KMS-11 (cell line): ENCODE measurements around the gene DSCAM.

ENCODE experiments used
- H2AFZ ChIP-seq: fragments of 200-600 bp; sonication (generic); 2 replicates; pipeline ENCODE4 v1.6.1; 2016; ENCODE audit warnings: antibody characterized with exemption, mixed run types, low read depth
- H3K27ac ChIP-seq: fragments of 200-600 bp; sonication (generic); 2 replicates; pipeline ENCODE4 v1.6.1; 2016; ENCODE audit warnings: mild to moderate bottlenecking, mixed run types
- H3K27me3 ChIP-seq: fragments of 200-600 bp; sonication (generic); 2 replicates; pipeline ENCODE4 v1.6.1; 2017; ENCODE audit warnings: mild to moderate bottlenecking, low read depth, mixed run types, moderate library complexity; ENCODE audit not compliant: insufficient read depth
- H3K36me3 ChIP-seq: fragments of 200-600 bp; sonication (generic); 2 replicates; pipeline ENCODE4 v1.6.1; 2017; ENCODE audit warnings: mild to moderate bottlenecking, mixed run types; ENCODE audit not compliant: insufficient read depth
- H3K4me1 ChIP-seq: fragments of 200-600 bp; sonication (generic); 2 replicates; pipeline ENCODE4 v1.6.1; 2016; ENCODE audit warnings: mild to moderate bottlenecking, low read depth, mixed run types; ENCODE audit not compliant: poor library complexity, severe bottlenecking
- H3K4me2 ChIP-seq: fragments of 200-600 bp; sonication (generic); 2 replicates; pipeline ENCODE4 v1.7.0; 2016; ENCODE audit warnings: mild to moderate bottlenecking, mixed run types
- H3K4me3 ChIP-seq: fragments of 200-600 bp; sonication (generic); IDR thresholded peaks from 2 replicates; pipeline ENCODE4 v1.6.1; 2017; ENCODE audit warnings: low read depth, low read length, mixed read lengths; ENCODE audit not compliant: insufficient read depth
- H3K79me2 ChIP-seq: fragments of 200-600 bp; sonication (generic); 2 replicates; pipeline ENCODE4 v1.6.1; 2016; ENCODE audit warnings: low read depth, mixed run types; ENCODE audit not compliant: insufficient read depth
- H3K9ac ChIP-seq: fragments of 200-600 bp; sonication (generic); 2 replicates; pipeline ENCODE4 v1.6.1; 2016; ENCODE audit warnings: mild to moderate bottlenecking, mixed run types
- H4K20me1 ChIP-seq: fragments of 200-600 bp; sonication (generic); 2 replicates; pipeline ENCODE4 v1.6.1; 2016; ENCODE audit warnings: mild to moderate bottlenecking, mixed run types; ENCODE audit not compliant: insufficient read depth
- TF ChIP-seq, protein P1 (sequence below): fragments of 200-600 bp; sonication (generic); conservative IDR thresholded peaks from 2 replicates; pipeline ENCODE4 v1.6.1; 2017; ENCODE audit warnings: low read depth, mild to moderate bottlenecking, antibody characterized with exemption, low read length, moderate library complexity, mixed read lengths

DSCAM gene

GRCh38 chr21:40053007-40053406 is 794.0 kb downstream of the DSCAM start:
- Histone ChIP-seq H3K9ac (no peak overlapping the region), H3K27me3 (no peaks in the 10 kb centered on the region), H2AFZ (no peak overlapping the region), H3K79me2 (no peaks in the 10 kb centered on the region), H3K4me3 (no peak overlapping the region), H3K4me1 (peaks cover 16% of the 10 kb centered on the region), H3K4me2 (no peak overlapping the region), H3K36me3 (no peaks in the 10 kb centered on the region), H3K27ac (no peak overlapping the region), H4K20me1 (no peaks in the 10 kb centered on the region)
- TF ChIP-seq, protein P1, sequence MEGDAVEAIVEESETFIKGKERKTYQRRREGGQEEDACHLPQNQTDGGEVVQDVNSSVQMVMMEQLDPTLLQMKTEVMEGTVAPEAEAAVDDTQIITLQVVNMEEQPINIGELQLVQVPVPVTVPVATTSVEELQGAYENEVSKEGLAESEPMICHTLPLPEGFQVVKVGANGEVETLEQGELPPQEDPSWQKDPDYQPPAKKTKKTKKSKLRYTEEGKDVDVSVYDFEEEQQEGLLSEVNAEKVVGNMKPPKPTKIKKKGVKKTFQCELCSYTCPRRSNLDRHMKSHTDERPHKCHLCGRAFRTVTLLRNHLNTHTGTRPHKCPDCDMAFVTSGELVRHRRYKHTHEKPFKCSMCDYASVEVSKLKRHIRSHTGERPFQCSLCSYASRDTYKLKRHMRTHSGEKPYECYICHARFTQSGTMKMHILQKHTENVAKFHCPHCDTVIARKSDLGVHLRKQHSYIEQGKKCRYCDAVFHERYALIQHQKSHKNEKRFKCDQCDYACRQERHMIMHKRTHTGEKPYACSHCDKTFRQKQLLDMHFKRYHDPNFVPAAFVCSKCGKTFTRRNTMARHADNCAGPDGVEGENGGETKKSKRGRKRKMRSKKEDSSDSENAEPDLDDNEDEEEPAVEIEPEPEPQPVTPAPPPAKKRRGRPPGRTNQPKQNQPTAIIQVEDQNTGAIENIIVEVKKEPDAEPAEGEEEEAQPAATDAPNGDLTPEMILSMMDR, result no peak

DNA sequence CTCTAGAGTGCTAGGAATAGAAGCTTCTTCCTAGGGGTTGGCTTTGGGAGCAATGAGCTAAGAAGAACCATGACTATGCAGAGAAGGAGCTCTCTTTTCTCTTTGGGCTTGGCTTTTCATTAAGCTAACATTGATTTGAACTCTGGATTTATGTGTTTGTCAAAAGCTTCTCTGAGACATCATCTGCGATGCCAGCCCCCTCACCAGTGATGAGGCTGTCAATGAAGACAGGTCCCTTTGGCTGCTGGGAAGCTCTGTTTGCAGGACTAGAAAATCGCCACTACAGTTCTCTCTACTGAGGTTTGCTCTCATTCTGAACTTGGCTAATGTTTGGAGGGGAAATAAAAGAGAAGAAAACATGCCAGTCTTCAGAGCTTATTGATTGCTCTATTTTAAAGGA is 794.7 kb downstream of the DSCAM start:
- Histone ChIP-seq H2AFZ (no peak overlapping the region), H3K27ac (no peak overlapping the region), H3K9ac (no peak overlapping the region), H3K4me3 (no peak overlapping the region), H3K4me1 (peaks cover 16% of the 10 kb centered on the region), H3K27me3 (no peaks in the 10 kb centered on the region), H4K20me1 (no peaks in the 10 kb centered on the region), H3K36me3 (no peaks in the 10 kb centered on the region), H3K79me2 (no peaks in the 10 kb centered on the region), H3K4me2 (no peak overlapping the region)
- TF ChIP-seq, protein P1, result no peak

DNA sequence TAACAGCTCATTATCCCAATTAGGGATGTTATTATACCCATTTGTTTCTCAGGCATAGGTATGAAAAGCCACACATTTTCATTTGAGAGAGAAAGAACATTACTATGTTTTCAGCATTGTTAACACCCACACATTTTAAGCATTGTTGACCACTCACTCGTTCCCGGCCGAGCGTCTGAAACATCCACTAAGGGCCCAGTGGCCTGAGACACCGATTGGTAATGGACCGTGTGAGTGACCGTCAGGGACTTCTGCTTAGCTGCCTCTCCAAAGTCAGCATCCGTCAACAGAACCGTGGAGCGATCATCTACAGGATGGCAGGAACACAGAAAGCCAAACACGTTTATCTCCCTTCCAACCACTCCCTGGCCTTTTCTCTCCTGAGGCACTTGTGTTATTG is 795.2 kb downstream of the DSCAM start:
- Histone ChIP-seq H3K27ac (no peak overlapping the region), H3K4me2 (no peak overlapping the region), H3K4me1 (peaks cover 16% of the 10 kb centered on the region), H3K36me3 (no peaks in the 10 kb centered on the region), H3K9ac (no peak overlapping the region), H3K27me3 (no peaks in the 10 kb centered on the region), H3K79me2 (no peaks in the 10 kb centered on the region), H2AFZ (no peak overlapping the region), H4K20me1 (no peaks in the 10 kb centered on the region), H3K4me3 (no peak overlapping the region)
- TF ChIP-seq, protein P1, result no peak

GRCh38 chr21:40049931-40050290 is 797.0 kb downstream of the DSCAM start:
- no peak overlapping the region for H3K9ac ChIP-seq
- H2AFZ ChIP-seq, result no peak overlapping the region
- no peak overlapping the region for H3K4me3 ChIP-seq
- peaks cover 12% of the 10 kb centered on the region for H3K4me1 ChIP-seq
- H3K4me2 ChIP-seq, result no peak overlapping the region
- no peaks in the 10 kb centered on the region for H3K79me2 ChIP-seq
- TF ChIP-seq, protein P1, result no peak
- no peaks in the 10 kb centered on the region for H4K20me1 ChIP-seq
- no peaks in the 10 kb centered on the region for H3K27me3 ChIP-seq
- no peak overlapping the region for H3K27ac ChIP-seq
- no peaks in the 10 kb centered on the region for H3K36me3 ChIP-seq
